MM.1S (cell line): ENCODE measurements around the gene IMP3.

Experiments
- DNase-seq: peaks from one replicate; pipeline ENCODE4 v3.0.0-alpha.2; 2015
- H2AFZ ChIP-seq: fragments of 300-600 bp; sonication (generic); 2 replicates; pipeline ENCODE4 v1.6.0; 2016; ENCODE audit warnings: antibody characterized with exemption, low read length
- H3F3A ChIP-seq: fragments of 300-600 bp; sonication (generic); 2 replicates; pipeline ENCODE4 v1.6.1; 2016; ENCODE audit warnings: mild to moderate bottlenecking, antibody characterized with exemption, low read length, moderate library complexity, mixed read lengths; ENCODE audit not compliant: insufficient read depth
- H3K27ac ChIP-seq: fragments of 300-600 bp; sonication (generic); 2 replicates; pipeline ENCODE4 v1.5.1; 2016; ENCODE audit warnings: mild to moderate bottlenecking, low read length
- H3K27me3 ChIP-seq: fragments of 300-600 bp; sonication (generic); replicated peaks from 2 replicates; pipeline ENCODE4 v1.6.0; 2016; ENCODE audit warnings: low read length; ENCODE audit not compliant: insufficient read depth
- H3K36me3 ChIP-seq: fragments of 300-600 bp; sonication (generic); replicated peaks from 2 replicates; pipeline ENCODE4 v1.6.1; 2016; ENCODE audit warnings: mild to moderate bottlenecking, low read length, mixed read lengths; ENCODE audit not compliant: insufficient read depth
- H3K4me1 ChIP-seq: fragments of 300-600 bp; sonication (generic); 2 replicates; pipeline ENCODE4 v1.6.1; 2016; ENCODE audit warnings: low read length, mixed read lengths
- H3K4me2 ChIP-seq: fragments of 300-600 bp; sonication (generic); 2 replicates; pipeline ENCODE4 v1.6.0; 2016; ENCODE audit warnings: low read depth, low read length
- H3K4me3 ChIP-seq: fragments of 300-600 bp; sonication (generic); 2 replicates; pipeline ENCODE4 v1.5.1; 2016; ENCODE audit warnings: low read length, mixed read lengths
- H3K79me2 ChIP-seq: fragments of 300-600 bp; sonication (generic); 2 replicates; pipeline ENCODE4 v1.6.1; 2016; ENCODE audit warnings: mixed run types, low read length, mixed read lengths
- H3K9ac ChIP-seq: fragments of 300-600 bp; sonication (generic); 2 replicates; pipeline ENCODE4 v1.6.1; 2016; ENCODE audit warnings: low read length, mixed read lengths
- H3K9me2 ChIP-seq: fragments of 300-600 bp; sonication (generic); replicated peaks from 2 replicates; pipeline ENCODE4 v1.6.1; 2016; ENCODE audit warnings: mild to moderate bottlenecking, low read length, mixed read lengths; ENCODE audit not compliant: insufficient read depth
- H3K9me3 ChIP-seq: fragments of 300-600 bp; sonication (generic); replicated peaks from 2 replicates; pipeline ENCODE4 v1.6.1; 2016; ENCODE audit warnings: mild to moderate bottlenecking, low read length, mixed read lengths; ENCODE audit not compliant: insufficient read depth
- H4K20me1 ChIP-seq: fragments of 300-600 bp; sonication (generic); 2 replicates; pipeline ENCODE4 v1.6.1; 2016; ENCODE audit warnings: mild to moderate bottlenecking, low read length, moderate library complexity, mixed read lengths; ENCODE audit not compliant: insufficient read depth
- EZH2 ChIP-seq: fragments of 300-600 bp; sonication (generic); optimal IDR thresholded peaks from 2 replicates; pipeline ENCODE3; 2017; ENCODE audit warnings: low read depth, mild to moderate bottlenecking, antibody characterized with exemption, low read length, mixed read lengths
- EZH2phosphoT487 ChIP-seq: fragments of 300-600 bp; sonication (generic); IDR thresholded peaks from 2 replicates; pipeline ENCODE4 v1.6.1; 2018; ENCODE audit warnings: antibody characterized with exemption, low read length
- TF ChIP-seq, protein P1 (sequence below): fragments of 300-600 bp; sonication (generic); IDR thresholded peaks from 2 replicates; pipeline ENCODE4 v1.5.1; 2016; ENCODE audit warnings: antibody characterized with exemption, low read length, mixed read lengths

The IMP3 gene

GRCh38 chr15:75663931-75664421 is 24.0 kb upstream of the IMP3 start:
- Histone ChIP-seq H3K4me2 (no peak overlapping the region), H3K79me2 (no peaks in the 10 kb centered on the region), H2AFZ (no peak overlapping the region), H3K36me3 (no peaks in the 10 kb centered on the region), H4K20me1 (no peaks in the 10 kb centered on the region), H3K27me3 (0 out of 2 replicates have a peak, but pooled peaks cover 2% of the 10 kb centered on the region), H3F3A (no peaks in the 10 kb centered on the region), H3K4me1 (no peaks in the 10 kb centered on the region), H3K27ac (no peak overlapping the region), H3K4me3 (no peak overlapping the region), H3K9ac (no peak overlapping the region), H3K9me2 (no peaks in the 10 kb centered on the region), H3K9me3 (no peaks in the 10 kb centered on the region)
- DNase-seq, result no peak
- TF ChIP-seq, protein P1, sequence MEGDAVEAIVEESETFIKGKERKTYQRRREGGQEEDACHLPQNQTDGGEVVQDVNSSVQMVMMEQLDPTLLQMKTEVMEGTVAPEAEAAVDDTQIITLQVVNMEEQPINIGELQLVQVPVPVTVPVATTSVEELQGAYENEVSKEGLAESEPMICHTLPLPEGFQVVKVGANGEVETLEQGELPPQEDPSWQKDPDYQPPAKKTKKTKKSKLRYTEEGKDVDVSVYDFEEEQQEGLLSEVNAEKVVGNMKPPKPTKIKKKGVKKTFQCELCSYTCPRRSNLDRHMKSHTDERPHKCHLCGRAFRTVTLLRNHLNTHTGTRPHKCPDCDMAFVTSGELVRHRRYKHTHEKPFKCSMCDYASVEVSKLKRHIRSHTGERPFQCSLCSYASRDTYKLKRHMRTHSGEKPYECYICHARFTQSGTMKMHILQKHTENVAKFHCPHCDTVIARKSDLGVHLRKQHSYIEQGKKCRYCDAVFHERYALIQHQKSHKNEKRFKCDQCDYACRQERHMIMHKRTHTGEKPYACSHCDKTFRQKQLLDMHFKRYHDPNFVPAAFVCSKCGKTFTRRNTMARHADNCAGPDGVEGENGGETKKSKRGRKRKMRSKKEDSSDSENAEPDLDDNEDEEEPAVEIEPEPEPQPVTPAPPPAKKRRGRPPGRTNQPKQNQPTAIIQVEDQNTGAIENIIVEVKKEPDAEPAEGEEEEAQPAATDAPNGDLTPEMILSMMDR, result no peak
- TF ChIP-seq EZH2phosphoT487 (no peak), EZH2 (no peak)

DNA sequence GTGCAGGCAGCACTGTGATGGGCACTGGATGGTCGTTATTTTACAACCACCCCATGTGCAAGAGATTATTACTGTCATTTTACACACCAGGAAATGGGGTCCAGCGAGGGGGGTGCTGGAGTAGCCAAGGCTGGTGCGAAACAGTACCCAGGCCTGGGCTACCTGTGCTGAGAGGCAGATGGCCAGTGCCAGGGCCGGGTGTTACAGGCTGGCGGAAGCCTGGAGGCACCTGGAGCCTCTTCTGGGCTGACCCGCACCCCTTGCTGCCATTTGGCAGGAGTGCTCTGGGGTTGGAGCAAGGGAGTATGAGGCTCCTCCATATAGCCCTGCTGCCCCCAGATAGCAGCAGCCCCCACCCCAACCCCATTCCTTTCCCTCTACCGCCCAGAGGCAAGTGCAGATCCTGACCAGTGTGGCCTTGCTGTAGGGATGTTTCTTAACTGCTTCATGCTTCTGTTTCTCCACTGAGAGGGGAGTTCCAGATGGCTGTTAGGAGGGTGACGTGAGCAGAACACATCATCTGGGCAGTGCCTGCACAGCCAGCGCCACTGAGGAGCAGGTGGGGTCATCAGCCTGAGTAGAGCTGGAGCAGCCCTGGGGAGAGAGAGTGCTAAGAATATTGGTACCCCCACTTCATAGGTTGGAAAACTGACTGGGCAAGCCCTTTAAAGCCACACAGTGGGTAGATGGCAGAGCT is 22.9 kb upstream of the IMP3 start:
- no peak overlapping the region for H3K9ac ChIP-seq
- no peaks in the 10 kb centered on the region for H4K20me1 ChIP-seq
- H3F3A ChIP-seq, result no peaks in the 10 kb centered on the region
- H2AFZ ChIP-seq, result no peak overlapping the region
- H3K4me3 ChIP-seq, result no peak overlapping the region
- no peaks in the 10 kb centered on the region for H3K79me2 ChIP-seq
- 0 out of 2 replicates have a peak, but pooled peaks cover 2% of the 10 kb centered on the region for H3K27me3 ChIP-seq
- H3K4me2 ChIP-seq, result no peak overlapping the region
- DNase-seq, result no peak
- H3K36me3 ChIP-seq, result no peaks in the 10 kb centered on the region
- H3K9me2 ChIP-seq, result no peaks in the 10 kb centered on the region
- no peaks in the 10 kb centered on the region for H3K4me1 ChIP-seq
- TF ChIP-seq, protein P1, result no peak
- TF ChIP-seq EZH2 (no peak), EZH2phosphoT487 (no peak)
- no peak overlapping the region for H3K27ac ChIP-seq
- H3K9me3 ChIP-seq, result no peaks in the 10 kb centered on the region

GRCh38 chr15:75661756-75662140 is 21.7 kb upstream of the IMP3 start:
- Histone ChIP-seq H3F3A (no peaks in the 10 kb centered on the region), H3K27me3 (0 out of 2 replicates have a peak, but pooled peaks cover 2% of the 10 kb centered on the region), H3K9ac (no peak overlapping the region), H3K4me3 (no peak overlapping the region), H3K9me3 (no peaks in the 10 kb centered on the region), H4K20me1 (no peaks in the 10 kb centered on the region), H3K9me2 (no peaks in the 10 kb centered on the region), H3K4me1 (no peaks in the 10 kb centered on the region), H3K36me3 (no peaks in the 10 kb centered on the region), H3K79me2 (no peaks in the 10 kb centered on the region), H2AFZ (no peak overlapping the region), H3K27ac (no peak overlapping the region), H3K4me2 (no peak overlapping the region)
- TF ChIP-seq, protein P1, result no peak
- TF ChIP-seq EZH2phosphoT487 (no peak), EZH2 (no peak)
- DNase-seq, result no peak
